PC-9 (cell line): ENCODE measurements around the gene CAPN5.

Experiments
- EZH2 ChIP-seq: fragments of 200-600 bp; sonication (generic); IDR thresholded peaks from 2 replicates; pipeline ENCODE4 v1.8.0; 2017; ENCODE audit warnings: antibody characterized with exemption, low read depth
- TF ChIP-seq, protein P1 (sequence below): fragments of 200-600 bp; sonication (generic); conservative IDR thresholded peaks from 2 replicates; pipeline ENCODE4 v1.6.1; 2017; ENCODE audit warnings: mixed run types, antibody characterized with exemption, mild to moderate bottlenecking, moderate library complexity

GRCh38 chr11:77039491-77040400 is 27.0 kb upstream of the CAPN5 start:
- TF ChIP-seq, protein P1, sequence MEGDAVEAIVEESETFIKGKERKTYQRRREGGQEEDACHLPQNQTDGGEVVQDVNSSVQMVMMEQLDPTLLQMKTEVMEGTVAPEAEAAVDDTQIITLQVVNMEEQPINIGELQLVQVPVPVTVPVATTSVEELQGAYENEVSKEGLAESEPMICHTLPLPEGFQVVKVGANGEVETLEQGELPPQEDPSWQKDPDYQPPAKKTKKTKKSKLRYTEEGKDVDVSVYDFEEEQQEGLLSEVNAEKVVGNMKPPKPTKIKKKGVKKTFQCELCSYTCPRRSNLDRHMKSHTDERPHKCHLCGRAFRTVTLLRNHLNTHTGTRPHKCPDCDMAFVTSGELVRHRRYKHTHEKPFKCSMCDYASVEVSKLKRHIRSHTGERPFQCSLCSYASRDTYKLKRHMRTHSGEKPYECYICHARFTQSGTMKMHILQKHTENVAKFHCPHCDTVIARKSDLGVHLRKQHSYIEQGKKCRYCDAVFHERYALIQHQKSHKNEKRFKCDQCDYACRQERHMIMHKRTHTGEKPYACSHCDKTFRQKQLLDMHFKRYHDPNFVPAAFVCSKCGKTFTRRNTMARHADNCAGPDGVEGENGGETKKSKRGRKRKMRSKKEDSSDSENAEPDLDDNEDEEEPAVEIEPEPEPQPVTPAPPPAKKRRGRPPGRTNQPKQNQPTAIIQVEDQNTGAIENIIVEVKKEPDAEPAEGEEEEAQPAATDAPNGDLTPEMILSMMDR: no peak; the same call in 1 of the 2 replicates
- no peak for TF ChIP-seq EZH2
